Endothelial cell of hepatic sinusoid (primary cell): ENCODE data around the gene LRRC74A.

ENCODE experiments used
- in situ Hi-C: cut with HindIII; loops from 2 replicates; pipeline ENCODE4 v1.10.0; 2017; ENCODE audit warnings: low sequenced_read_pairs

Gene LRRC74A

DNA sequence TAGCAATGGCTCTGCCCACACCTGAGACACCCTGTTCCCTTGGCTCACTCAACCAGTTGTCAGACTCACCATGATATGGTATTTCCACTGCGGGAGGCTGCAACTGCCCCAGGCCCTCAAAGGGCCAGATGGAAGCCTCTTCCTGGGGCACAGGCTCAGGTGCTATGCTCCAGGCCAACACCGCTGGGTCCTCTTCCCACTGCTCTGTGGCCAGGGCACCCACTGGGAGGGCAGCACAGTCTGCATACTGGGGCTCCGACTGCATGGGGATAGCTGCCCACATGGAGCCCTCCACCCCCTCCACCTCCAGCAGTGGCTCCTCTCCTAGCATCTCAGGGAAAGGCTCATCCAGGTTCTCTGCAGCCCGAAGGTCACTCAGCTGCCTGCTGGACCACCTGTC, 17.2 kb upstream of the LRRC74A start:
- in situ Hi-C loops = no loop called here

DNA sequence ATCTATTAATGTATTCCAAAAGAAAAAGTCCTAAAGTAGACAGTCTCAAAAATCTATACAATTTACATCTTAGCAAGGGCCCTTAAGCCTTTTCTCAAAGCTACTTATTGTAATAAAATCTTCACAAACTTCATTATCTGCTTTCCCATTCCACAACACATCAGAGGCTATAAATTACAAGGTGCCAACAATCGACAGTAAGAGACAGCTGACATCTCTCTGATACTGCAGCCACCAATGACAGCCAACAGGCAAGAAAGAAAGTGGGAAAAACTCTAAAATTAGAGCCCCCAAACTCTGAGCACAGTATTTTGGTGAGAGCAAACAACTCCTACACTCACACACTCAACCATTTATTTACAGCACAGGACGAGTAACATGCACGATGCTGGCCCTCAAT, 15.7 kb upstream of the LRRC74A start:
- in situ Hi-C loops = no loop called here

DNA sequence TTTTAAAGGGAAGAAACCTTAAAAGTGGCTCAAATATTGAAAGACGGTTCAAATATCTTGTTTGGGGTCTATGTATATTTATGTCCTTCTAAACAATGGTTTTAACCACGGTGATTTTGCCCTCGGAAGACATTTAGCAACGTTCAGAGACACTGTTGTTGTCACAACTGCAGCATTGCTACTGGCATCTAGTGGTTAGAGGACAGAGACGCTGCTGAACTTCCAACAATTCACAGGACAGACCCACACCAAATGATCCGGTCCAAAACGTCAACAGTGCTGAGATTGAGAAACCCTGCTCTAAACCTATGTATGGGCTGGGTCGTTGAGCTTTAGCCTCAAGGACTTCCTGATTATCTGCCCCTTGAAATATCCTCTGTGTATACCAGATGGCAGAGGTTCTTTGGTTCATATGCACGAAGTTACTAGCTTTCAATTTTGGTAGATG, 15.2 kb upstream of the LRRC74A start:
- in situ Hi-C loops = no loop called here

DNA sequence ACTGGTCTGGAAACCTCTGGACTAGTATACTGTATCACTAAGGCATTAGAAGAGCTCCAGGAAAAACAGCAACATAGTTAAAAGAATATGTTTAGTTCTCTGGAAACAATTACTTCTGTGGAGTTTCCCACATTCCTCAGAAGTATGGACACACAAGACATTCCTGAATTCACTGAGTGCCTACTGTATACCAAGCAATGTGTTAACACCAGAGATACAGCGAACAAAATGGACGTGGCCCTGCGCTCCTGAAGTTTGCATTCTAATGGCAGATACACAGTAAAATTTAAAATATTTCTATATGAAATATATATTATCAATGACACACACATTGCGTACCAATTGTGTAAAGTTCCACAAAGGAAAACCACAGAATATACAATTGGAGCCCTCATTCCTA, 14.6 kb upstream of the LRRC74A start:
- in situ Hi-C loops = no loop called here

DNA sequence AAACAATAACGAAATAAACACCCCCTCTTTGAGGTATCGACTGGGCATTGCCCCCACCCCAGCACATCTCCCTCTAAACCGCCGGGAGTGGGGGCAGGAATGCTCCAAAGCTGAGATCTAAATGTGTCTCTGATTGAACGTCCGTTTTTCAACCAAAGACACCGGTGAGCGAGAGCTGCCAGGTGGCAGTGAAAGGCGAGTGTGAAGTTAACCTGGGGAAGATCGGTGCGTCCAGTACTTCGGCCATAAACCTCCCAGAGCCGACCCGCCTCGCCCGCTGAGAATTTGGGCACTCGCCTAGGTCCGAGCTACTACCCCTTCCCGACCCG, 14.2 kb upstream of the LRRC74A start:
- in situ Hi-C loops = no loop called here

DNA sequence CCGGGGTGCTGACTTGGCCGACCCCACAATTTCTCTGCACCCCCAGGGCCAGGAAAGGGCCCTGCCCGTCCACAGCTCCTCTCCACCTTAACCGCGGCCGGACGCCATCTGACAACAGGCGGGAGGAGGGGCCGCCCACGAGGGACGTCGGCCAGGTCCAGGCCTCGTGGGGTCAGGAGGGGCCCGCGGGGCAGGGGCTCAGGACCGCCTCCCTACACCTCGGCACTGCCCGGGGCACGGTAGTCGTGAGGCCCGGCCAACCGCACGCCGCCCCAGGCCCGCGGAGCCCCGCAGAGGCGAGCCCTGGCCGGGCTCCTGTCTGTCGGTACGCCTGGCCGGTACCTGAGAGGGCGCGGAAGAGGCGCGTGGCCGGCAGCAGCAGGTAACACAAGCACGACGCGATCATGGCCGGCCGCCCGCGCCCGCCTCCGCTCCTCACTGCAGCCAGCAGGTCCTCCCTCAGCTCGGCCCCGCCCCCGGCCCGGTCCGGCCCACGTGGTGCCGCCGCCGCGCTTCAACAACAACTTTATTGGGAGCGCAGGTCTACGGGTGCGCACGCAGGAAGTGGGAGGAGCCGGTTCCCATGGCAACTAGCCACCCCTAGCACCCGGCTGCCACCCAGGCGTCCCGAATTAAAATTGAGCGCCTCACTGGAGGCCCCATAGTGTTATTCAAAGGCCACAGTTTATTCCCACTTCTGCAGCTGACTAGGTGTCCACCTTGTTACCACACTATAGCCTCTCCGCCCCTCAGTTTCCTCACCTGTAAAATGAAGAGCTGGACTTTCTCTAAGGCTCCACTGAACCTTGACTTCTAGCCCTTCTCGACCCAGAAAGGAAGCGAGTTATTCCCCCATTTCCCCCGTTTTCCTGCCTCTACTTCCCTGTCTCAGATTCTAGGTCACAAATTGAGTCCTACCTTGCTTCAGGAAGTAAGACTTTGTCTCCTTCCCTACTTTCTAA, 13.5 kb upstream of the LRRC74A start, which contains the start of gene ANGEL1:
Gene ANGEL1, minus strand, starts transcription at position 461 of the 962 bp plus-strand sequence. Its CDS starts 55 bp downstream, at position 406.
- in situ Hi-C loops = no loop called here

DNA sequence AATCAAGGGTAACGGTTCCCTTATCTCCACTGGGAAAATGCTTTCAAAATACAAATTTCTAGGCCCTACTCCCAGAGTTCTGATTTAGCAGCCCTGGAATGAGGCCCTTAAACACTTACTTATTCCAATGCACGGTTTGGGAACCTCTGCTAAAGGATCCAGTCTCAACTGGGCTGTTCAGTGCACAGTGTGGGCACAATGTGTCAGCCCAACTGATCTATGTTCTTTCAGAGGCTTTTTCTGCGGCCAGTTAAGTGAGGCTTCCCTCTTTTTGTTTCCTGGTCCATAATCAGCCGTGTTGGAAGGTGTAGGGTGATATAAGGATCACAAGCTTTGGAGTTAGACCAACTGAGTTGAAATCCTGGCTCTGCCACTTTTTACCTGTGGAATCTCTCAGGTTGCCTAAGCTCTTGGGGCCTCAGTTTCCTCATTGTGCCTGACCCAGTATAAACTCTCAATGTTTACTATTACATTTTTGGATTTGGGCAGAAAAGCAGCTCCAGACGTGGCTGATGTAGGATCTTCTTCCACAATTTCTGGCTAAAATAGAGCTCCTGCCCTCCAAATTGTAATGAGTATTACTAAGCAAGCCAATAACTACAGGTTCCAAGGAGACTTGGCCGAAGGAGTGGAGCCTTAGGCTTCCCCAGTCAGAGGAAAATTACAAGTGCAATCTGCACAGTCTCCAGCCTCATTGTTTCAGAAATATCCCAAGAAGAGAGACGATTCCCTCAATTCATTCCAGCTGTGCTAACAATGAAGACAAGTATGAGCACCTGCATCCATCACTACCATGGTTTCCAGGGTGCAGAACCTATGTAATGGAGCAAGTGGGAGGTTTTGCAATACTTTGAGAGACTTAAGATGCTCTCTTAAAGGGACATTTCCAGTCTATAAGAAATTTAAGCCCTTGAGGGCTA, 11.2 kb upstream of the LRRC74A start:
- in situ Hi-C loops = no loop called here

DNA sequence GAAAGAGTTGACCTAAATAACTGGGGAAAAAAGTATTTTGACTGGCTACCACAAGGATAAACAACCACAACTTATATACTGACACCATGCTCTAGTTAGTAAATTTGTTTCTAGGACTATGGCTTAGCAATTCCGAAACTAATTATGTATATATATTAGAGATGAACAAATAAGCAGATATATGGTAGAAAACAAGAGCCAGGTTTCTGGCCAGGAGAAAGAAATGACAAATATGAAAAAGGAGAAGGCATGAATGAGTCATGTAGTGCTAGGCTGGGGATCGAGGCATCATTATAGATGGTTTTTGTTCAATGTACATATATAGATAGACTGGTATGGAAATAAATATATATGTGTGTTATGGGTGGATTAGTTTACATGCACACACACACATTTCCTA, 5.5 kb upstream of the LRRC74A start:
- in situ Hi-C loops = no loop called here

DNA sequence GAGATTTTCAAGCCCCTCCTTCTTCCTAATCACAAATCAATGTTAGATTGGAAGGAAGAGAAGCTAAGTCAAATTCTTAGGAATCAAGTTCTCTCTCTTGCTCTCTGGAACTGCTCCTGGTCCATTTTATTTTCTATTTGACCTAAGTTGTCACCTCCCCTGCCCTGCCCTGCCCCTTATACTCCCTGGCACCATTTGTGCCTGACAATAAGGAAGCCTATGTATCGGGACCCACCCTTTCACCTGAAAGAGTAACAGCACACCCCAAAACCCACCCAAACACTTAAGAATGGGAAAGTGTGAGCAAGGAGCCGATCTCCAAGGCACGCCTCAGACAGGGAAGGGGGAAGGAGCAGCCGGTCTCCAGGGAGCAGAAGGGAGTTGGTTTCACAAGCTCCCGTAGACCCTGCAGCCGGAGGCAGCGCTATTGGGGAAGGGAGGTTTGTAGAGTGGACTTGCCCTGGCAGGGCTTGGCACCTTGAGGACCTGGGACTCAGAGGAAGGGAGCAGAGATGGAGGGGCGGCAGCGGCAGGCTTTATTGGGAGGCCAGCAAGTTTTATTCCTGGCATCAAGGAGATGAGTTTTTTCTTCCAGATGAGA, 1.6 kb downstream of the LRRC74A start:
- in situ Hi-C loops = no loop called here

DNA sequence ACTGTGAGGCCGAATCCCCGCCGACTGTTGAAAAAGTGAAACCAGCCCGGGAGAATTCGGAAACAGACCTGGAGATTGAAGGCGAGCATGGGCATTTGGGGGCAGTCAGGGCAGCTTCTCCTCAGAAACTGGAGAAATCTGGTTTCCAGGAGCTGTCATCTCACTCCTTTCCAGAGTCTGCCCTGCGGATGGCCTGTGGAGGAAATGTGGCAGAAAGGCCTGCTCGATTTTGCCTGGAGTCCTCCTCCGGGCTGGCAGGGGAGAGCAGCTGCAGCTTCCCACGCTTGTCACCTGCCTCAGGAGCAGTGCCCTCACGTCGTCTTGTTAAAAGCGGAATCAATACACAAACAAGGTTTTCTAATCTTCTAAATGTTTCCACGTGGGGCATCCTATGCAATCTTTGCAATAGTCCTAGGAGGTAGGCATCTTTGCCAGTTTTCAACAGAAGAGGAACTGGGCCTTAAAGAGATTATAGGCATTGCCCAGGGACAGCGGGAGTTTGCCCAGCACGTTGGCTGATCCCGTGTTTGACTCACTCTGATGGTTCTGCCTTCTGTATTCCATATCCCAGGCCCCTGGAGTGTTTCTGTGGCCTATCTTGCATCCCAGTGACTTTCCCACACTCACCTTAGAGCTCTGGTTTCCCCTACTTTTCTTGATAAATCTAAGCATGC, 2.3 kb downstream of the LRRC74A start:
- in situ Hi-C loops = no loop called here

DNA sequence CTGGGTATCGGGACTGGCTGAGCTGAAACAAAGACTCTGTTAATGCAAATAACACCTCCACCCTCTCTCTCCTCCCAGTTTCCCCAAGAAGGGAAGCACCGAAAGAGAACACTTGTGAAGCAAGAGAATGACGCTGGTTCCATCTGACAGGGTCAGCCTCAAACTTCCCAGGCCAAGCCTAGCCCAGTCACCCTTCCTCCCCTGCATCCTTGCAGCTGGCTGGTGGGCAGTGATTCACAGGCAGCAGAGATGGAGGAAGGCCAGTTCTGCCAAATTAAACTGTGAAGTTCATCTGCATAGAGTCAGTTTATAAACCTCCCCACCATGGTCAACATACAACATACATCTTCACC, 2.8 kb downstream of the LRRC74A start:
- in situ Hi-C loops = no loop called here

DNA sequence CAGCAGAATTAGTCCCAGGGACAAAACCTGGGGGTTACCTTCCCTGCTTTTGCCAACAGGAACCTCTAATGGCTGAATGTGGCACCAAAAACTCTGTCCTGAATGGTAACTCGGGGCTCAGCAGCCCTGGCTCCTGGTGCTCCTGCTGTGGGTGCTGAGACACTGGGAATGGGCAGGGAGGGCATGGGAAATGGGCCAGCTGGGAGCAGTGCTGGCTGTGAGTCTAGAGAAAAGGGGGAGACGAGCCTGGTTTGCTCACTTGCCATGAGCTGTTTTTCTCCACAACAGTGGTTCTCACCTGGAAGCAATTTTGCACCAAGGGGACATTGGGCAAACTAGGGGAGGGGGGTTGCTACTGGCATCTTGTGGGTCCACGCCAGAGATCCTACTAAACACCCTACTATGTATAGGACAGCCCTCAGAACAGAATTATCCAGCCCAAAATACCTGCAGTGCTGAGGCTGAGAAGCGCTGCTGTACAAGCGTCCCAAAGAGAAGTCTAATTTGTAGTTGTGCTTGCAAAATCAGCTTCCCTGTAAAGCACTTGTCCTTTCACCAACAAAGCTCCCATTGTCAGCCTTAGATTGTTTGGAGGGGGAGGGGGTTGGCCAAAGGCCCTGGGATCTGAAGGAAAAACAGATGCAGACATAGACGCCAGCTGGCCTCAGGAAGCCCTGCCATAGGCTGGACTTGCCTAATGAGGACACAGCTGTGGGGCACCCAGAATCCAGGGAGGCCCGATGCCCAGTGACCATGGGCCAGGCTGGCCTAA, 3.6 kb downstream of the LRRC74A start:
- in situ Hi-C loops = no loop called here

DNA sequence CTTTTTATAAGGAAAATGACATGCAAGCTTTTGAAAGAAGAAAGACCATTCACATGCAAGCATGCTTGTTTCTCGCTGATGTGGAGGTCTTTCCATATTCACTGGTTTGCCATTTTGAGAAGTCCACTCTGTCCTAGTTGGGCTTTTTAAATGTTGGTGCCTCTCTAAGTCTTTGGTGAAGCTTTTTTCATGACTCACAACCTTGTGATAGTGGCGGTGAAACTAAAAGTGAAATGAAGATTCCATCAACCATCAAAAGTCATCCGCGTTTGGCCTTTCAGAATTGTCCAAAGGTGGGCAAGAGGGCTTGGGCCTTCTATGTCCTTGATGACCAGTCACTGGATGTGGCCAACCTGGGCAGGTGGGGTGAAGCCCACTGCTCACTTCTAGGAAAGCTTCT, 4.3 kb downstream of the LRRC74A start:
- in situ Hi-C loops = no loop called here

DNA sequence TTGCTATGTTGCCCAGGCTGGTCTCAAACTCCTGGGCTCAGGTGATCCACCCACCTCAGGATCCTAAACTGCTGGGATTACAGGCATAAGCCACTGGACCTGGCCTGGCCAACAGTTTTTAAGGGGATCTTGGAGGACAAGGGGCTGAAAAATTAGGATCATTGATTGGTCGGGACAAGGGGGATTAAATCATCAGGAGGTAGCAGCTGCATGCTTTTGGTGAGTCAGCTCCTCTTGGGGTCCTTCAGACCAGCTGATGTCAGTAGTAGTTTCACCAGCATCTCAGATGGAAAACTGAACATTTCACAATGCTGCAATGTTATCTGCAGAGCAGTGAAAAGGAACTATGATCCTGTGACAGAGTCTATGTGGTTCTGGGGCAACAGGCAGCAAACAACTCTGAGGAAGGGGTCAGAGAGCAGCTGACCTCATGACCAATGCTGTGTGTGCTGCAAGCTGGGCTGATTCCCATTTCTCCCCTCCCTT, 6.3 kb downstream of the LRRC74A start:
- in situ Hi-C loops = no loop called here

DNA sequence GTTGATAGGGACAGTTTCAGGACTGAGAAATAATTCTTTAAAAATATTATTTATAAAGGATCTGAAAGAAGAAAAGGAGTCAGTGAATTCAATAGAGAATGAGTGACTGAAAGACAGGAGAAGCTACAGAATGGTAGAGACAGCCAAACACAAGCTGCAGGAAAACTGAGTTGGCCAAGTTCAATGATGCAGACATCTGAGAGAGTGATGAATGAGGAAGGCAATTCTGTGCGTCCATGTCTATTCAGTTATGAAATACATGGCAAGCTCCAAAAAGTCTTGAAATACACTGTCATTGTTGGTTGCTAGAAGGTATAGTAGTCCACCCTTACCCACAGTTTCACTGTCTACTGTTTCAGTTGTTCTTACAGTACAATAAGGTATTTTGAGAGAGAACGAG, 6.8 kb downstream of the LRRC74A start:
- in situ Hi-C loops = no loop called here

DNA sequence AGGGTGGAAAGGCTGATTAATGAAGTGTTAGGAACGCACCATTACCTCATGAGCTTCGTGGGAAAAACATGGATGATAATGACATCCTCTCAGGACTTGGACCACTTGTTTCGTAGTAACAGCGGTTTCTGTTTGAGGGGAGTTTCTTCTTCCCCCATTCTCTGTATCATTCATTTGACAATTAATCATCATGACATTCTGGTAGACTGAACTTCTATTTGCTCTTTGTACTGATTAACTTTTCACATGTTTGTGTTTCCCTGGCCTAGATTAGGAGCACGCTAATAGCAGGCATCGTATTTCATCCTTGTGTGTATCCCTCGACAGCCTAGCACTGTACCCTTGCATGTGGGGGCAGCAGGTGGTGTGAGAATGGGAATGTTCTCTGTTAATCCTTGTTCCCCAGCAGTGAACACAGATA, 8.0 kb downstream of the LRRC74A start:
- in situ Hi-C loops = no loop called here

DNA sequence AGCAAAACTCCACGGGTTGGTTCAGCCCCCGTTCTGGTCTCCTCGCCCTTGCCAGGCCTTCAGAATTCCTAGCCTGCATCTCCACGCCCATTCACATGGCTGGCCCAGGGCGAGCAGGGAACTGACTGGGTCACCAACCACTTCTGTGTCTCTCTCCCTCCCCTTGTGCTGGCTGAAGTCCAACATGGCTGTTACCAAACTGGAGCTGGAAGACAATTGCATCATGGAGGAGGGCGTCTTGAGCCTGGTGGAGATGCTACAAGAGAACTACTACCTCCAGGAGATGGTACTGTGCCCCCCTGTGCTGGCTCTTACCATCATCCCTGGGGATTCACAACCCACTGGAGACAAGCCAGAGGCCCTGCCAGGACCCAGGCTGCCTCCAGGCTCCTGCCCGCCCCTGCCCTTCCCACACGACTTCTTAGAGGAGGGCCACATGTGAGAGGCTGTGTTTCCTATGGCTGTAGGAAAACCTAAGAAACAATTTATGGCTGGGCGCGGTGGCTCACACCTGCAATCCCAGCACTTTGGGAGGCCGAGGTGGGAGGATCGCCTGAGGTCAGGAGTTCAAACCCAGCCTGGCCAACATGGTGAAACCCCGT, 9.9 kb downstream of the LRRC74A start:
- in situ Hi-C loops = no loop called here

DNA sequence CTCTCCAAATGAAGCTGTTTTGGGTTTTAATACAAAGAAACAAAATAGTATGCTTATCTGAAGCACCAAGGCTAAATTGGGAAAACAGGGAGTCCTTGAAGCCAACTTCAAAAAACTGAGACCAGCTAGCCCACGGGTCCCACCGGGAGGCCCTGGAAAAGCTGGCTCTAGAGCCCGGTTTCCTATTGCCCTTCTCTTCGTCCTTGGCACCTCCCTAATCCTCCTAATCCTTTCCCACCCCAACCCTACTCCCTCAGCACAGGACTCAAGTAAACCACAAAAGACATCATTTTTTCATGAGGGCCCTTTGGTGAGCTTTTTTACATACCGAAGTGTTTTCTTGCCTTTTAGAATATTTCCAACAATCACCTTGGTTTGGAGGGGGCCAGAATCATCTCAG, 11.3 kb downstream of the LRRC74A start:
- in situ Hi-C loops = no loop called here

DNA sequence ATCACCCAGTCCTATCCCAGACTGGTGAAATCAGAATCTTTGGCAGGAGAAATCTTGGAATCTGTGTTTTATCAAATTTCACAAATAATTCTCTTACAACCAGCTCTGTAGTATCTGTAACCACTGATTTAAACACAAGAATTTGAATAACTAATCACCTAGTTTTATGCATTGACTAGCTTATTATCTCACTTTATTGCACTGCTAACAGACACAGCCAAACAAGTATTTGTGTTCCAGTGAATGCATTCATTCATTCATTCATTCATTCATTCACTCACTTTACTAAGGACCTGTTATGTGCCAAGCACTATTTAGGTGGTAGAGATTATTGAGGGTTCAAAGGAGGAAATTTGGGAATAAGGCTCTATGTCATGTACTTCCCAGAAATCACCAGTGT, 16.2 kb downstream of the LRRC74A start:
- in situ Hi-C loops = no loop called here
